Fibroblast of lung (primary cell): ENCODE data around the gene C2CD4B.

Experiments used
- EZH2 ChIP-seq: IDR thresholded peaks from 2 replicates; pipeline ENCODE4 v1.5.1; 2012; ENCODE audit warnings: low read length, control low read depth, mild to moderate bottlenecking; ENCODE audit errors: missing control alignments
- TF ChIP-seq, protein P1 (sequence below), 2 donors: IDR thresholded peaks in 1 of 2; conservative IDR thresholded peaks in 1 of 2; 1 replicate in 1 of 2; 2 replicates in 1 of 2; pipeline ENCODE4 v1.5.1; 2011 to 2012; ENCODE audit warnings: low read length in 2 of 2, control low read depth in 1 of 2, inconsistent platforms in 1 of 2, low read depth in 1 of 2, mild to moderate bottlenecking in 1 of 2

DNA sequence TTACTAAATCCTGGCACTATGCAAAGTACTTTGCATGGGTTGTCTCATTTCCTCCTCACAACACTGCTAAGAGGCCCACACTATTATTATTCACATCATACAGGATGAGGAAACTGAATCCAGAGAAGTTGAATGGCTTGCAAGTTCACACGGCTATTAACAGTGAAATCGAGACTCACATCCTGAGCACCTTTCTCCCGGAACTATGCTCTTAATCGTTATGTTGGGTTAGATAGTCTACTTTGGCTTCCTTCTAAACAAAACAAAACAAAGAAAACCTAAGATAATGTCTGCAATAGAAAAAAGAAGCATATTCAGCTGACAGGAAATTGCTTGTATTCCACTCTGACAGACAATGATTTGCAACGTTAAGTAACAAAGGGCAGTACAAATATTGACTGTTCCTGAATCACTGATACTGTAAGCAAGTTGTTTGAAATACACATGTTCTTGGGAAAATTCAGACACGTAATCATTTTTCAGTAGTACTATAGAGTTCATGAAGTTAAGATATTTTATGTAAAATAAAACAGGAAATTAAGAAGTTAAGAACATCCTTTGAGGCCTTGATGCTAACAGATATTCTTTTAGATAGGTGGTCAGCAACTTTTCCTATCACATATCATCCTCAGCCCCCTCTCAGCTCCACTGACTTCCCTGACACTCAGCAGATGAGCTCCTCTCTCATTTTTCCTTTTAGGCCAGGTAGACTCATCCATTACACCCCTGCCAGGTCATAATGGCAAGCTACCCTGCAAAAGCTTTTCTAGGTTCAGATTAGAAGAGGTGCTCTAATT is 40.7 kb downstream of the C2CD4B start:
- TF ChIP-seq, protein P1, sequence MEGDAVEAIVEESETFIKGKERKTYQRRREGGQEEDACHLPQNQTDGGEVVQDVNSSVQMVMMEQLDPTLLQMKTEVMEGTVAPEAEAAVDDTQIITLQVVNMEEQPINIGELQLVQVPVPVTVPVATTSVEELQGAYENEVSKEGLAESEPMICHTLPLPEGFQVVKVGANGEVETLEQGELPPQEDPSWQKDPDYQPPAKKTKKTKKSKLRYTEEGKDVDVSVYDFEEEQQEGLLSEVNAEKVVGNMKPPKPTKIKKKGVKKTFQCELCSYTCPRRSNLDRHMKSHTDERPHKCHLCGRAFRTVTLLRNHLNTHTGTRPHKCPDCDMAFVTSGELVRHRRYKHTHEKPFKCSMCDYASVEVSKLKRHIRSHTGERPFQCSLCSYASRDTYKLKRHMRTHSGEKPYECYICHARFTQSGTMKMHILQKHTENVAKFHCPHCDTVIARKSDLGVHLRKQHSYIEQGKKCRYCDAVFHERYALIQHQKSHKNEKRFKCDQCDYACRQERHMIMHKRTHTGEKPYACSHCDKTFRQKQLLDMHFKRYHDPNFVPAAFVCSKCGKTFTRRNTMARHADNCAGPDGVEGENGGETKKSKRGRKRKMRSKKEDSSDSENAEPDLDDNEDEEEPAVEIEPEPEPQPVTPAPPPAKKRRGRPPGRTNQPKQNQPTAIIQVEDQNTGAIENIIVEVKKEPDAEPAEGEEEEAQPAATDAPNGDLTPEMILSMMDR (conservative IDR thresholded peaks at IDR 0.05 in 1 of 2, IDR thresholded peaks at IDR 0.05 in 1 of 2; ENCODE audit: low read depth in 1 of 2, low read length in 2 of 2): no peak
- no peak for TF ChIP-seq EZH2
